Raji (cell line): Measurements from ENCODE around the gene CEACAM8.

Source experiments
- POLR2A ChIP-seq: IDR thresholded peaks from 2 replicates; pipeline ENCODE4 v1.6.1; 2011; ENCODE audit warnings: low read depth, low read length, control low read depth; ENCODE audit not compliant: insufficient read depth

The CEACAM8 gene

DNA sequence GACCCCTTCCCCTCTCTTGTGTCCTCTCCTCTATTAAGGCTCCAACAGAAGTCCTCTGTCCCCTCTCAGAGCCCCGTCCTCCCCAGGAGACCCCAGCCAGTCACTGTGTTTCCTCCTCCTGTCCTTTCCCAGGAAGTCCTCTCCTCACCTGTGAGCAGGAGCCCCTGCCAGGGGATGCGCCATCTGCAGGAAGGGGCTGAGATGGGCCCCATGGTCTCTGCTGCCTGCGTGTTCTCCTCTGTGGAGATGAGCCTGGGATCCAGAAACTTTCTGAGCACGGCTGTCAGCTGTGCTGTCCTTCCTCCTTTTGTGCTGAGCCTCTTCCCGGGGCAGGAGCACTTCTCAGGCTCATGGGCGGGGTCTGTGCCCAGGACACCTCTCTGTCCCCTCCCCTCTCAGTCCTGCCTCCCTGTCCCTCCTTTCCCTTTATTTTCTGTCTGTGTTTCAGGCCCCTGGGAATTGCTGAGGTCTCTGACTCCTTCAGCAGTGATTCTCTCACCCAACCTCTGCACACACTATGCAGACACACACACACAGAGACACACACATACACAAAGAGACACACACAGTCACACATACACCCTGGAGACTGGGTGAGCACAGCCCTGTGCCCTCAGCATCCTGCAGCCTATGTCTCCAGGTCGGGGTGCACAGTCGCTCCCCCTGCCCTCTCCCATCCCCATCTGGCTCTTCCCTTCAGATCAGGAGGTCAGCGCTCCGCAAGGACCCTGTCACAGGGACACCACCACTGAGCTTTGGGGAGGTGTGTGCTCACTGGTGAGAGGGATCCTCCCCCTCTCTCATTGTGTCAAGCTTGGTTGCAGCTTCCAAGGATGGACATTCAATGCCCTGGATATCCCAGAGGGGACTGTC lies at the start of gene CEACAM8:
TSS of gene CEACAM8 (minus strand) at position 308 of the 873 bp plus-strand sequence. CDS start at position 212, 96 bp downstream.
- no peak for TF ChIP-seq POLR2A

DNA sequence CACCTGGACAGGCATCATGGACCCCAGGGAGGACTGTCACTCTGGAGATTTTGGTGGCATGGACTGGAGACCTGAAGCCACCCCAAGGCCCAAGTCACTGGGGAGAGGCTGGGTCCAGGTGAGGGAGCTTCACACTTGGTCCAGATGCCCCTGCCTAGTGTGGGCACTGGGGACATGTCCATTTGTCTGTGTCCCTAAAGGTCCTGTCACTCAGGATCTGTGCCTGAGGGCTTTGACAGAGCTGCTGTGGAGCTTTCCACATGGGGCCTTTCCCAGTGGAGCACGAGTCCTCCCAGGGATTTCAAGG lies 40.5 kb upstream of the CEACAM8 start:
- TF ChIP-seq POLR2A = no peak

DNA sequence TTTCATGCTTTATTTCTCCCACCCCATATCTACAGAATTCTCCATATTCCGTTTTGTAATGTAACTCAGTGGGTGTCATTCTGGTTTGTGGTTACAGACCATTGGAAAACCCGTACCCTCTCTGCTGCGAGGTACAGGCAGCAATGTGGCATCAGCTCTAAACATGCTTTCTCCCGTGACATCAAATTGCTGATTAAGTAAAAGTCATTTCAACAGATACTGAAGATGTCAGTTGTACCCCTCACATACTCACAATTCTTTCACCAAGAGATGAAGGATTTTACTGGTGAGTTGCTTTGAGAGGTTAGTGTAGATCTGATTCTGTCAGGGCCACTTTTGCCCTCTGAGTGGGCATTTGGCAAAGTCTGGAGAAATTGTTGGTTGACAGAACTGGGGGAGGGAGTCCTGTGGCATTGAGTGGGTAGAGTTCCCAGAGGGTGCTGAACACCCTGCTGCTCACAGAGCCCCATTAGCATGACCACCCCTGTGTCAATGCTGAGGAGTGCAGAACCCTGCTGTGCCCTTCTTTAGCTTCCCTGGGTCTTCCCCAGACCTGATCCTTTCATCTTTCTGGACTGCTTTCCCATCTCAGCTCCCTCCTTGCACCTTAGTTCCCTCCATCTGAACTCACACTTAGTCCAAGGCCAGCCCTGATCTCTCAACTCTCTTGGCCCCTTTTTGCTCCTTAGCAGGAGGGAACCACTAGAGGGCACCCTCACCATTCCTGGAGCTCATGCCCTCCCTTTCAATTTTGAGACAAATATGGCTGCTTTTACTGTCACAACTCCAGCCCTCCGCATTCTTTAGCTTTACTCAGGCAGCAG lies 39.9 kb upstream of the CEACAM8 start:
- no peak for TF ChIP-seq POLR2A

DNA sequence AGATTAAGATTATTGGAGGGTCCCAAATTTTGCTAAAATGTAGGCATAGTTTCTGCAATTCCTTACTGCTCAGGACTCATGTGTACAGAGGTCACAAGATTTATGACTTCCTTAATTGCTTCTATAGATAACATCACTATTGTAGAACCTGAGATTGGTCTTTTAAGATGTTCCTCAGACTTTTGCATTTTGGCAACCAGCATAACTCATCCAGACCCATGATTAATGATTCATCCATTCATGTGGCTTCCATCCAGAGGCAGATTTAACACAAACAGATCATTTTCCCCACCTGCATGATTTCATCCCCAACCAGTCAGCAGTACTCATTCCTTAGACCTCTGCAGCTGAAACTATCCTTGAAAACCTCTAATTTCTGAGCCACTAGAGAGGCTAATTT lies 34.5 kb upstream of the CEACAM8 start:
- TF ChIP-seq POLR2A = no peak

DNA sequence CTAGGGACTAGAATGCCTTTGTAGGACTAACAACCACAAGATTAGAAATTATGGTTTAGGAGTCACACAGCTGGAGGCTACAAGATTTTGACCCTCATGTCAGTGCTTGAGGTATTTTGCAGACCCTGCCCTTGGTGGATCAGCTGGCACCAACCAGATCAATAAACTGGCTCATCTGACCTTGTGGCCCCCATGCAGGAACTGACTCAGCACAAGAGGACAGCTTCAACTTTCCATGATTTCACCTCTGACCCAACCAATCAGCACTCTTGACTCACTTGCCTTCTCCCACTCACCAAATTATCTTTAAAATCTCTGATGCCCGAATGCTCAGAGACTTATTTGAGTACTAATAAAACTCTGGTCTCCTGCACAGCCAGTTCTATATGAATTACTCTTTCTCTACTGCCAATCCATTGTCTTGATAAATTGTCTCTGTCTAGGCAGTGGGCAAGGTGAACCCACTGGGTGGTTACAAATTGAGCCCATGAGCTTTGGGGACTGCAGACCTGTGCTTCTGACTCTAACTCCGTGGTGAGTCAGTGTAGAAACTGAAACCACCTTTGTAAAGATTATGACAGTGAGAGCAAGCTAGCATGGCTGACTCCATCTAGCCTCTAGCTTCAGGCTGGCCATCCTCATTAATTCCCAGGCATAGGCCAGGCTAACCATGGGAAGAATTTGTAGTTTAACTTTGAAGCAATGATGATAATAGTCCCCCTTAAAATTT lies 33.9 kb upstream of the CEACAM8 start:
- no peak for TF ChIP-seq POLR2A

DNA sequence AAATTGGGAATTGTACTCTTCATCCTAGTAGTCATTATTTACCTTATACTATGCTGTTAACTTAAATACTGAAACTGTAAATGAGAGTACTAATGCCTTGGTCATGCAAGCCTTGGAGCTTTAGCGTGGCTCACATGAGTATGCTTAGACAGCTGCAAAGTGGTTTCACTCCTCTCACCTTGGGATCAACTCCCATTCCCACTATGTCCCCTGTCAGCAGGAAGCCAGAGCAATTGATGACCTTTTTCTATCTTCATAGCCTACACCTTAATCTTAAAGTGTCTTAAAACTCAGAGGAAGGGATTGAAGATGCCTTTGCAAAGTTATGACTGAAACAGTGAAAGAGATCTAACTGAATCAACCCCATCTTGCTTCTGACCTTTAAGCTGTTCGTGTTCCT lies 33.2 kb upstream of the CEACAM8 start:
- TF ChIP-seq POLR2A = no peak

DNA sequence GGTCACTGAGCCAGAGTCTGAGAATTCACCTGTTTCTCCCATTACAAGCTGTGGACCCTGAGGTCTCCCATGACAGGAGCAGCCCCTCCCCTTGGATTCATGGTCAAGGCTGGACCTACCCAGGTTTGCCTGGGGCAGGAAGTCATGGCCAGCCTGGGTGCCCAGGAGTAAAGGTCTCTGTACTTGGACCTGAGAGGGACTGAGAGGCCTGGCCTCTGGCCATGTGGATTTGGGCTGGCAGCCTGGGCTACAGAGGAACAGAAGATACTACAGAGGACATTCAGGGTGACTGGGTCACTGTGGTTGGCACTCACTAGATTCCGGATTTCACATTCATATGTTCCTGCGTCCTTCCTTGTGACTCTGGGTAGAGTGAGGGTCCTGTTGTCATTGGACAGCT lies 31.5 kb upstream of the CEACAM8 start:
- no peak for TF ChIP-seq POLR2A

DNA sequence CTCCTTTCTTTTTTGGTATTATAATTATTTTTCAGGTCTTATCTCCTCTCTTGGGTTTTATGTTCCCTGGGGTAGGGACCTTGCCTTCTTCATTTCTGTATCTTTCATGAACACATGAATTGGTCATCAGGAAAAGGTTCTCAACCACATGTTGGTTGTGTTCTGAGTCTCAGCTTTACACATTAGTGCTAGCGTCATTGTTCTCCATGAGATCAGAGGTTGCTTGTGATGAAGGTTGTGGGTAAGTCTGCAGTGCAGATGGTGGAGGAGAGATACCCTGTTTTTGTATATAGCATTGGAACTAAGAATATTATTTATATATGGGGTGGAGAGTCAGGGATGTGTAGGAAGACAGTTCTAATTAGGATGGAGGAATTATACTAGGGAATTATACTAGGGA lies 24.5 kb upstream of the CEACAM8 start:
- TF ChIP-seq POLR2A = no peak

DNA sequence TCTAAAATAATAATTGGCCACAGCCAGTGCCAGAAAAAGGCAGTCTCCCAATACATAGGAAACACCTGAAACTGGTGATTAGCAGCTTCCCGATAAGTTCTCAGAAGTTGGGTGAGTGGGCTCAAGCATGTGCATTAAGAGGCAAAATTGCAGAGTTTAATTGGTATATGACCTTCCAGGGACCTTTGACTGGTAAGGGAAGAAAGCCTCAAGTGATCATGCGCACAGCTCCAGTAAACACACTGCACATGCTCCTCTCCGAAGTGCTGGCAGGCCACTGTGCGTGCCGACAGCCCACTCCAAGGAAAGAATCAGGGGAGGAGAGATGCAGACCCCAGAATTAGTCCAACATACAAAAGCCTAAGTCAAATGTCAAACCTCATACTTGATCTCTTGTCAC lies 18.9 kb upstream of the CEACAM8 start:
- TF ChIP-seq POLR2A = no peak

DNA sequence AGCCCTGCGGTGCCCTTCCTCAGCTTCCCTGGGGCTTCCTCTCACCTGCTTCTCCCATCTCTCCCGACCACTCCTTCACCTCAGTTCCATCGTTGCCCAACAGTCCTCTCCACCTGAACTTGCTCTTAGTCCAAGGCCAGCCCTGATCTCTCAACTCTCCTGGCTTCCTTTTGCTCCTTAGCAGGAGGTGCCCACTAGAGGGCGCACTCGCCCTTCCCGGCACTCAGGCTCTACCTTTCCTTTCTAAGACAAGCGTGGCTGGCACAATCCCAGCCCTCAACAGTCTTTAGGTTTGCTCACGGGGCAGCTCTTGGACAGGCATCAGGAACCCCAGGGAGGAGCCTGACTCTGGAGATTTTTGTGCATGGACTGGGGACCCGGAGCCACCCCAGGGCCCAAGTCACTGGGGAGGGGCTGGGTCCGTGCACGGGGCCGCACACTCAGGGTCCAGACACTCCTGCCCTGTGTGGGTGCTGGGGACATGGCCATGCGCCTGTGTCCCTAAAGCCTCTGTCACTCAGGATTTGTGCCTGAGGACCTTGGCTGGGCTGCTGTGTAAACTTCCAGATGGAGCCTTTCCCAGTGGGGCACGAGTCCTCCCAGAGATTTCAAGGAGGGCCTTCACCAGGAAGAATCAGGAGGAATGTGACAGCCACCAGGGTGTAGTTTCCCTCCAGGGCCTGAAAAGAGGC lies 12.1 kb upstream of the CEACAM8 start:
- no peak for TF ChIP-seq POLR2A

DNA sequence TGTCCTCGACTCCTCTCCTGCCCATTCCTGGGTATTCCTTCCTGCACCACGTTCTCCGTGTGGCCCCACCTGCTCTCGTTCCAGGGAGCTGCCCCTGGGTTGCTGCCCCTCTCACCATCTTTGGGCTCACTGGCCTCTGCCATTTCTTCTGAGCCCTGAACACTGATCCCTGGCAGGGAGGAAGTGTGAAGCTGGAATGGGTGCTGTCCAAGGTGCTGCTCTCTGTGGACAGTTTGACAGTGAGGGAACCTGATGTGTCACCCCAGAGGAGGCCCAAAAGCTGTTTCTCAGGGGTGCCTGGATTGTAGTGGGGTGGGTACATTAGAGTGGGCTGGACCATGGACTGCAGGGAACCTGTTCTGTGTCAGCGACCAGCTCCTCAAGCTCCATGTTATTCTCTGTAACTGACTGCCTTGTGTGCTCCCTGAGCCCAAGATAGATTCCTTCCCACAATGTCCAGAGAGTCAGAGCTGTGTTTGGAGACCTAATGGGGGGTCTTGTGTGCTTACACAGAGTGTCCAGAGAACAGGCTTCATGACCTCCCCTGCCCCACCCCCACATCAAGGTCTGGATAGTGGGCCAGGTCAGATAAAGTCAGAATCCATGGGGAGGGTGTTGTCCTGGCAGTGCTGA lies 7.2 kb upstream of the CEACAM8 start:
- no peak for TF ChIP-seq POLR2A

DNA sequence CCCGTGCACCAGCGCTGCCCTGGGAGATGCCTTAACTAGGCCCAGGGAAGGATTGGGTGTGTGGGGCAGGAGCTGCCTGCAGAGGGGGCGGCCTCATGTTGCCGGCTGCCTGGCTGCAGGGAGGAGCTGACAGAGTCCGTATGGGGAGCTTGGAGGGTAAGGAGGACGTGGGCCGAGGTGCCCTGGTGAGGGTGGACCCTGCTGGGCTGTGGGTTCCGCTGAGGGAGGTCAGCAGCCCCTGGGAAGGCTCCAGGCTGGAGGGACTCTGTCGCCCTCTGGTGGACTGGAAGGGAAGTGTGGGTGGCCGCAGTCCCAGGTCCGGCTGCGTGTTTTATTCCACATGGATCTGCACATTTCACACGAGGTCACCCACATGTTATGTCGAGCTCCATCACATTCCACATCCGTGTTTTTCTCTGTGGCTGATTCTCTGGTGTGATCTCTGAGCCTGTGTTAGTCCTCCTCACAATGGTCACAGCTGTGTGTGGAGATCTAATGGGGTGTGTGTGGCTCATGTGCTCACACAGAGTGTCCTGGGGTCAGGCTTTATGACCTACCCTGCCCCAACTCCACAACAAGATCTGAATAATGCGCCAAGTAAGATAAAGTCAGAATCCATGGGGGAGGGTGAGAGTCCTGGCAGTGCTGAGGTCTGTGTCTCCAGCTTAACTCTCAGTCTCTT lies 1.8 kb upstream of the CEACAM8 start:
- no peak for TF ChIP-seq POLR2A

DNA sequence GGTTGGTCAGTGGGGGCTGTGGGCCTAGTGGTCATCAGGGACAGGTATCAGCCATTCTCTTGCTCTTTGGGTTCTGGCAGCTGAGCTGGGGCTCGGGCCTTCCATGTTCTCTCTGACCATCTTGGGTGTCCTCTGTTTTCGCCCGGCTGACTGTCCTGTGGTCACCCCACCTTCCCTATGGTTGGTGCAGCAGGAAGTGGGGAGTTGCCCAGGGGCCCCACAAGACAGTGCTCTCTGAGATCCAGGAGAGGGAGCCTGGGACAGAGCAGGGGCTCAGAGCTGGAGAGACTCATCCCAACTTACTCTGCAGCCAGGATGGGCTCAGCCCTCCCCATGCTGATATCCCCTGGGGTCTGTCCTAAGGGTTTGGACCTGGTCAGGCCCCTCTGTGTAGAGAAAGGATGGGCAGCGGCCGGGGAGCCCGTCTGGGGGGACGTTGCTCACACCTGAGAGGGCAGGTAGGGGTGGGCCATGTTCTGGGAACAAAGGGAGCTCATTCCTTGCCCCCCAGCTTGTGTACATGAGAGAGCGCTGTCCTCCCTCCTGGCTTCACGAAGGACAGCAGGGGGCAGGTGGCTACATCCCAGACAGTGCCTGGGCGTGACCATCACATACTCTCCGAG lies 937 bp upstream of the CEACAM8 start:
- TF ChIP-seq POLR2A = no peak

DNA sequence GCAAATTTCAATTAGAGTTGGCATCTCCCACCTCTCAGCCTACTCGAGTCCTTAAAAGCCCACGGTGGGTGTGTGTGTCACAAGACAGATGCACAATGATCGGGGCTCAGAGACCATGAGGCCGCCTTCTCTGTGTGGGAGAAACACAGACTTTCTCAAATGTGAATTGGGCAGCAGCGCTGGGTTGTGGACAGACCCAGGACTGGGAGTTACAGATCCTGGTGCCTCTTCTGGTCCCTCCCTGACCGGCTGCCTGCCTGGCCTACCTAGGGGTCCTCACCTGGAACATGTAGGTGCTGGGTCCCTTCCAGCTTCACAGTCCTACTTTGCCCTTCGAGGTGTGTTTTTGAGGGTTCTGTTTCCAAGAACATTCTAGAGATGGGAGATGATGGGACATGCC lies 4.9 kb downstream of the CEACAM8 start:
- TF ChIP-seq POLR2A = no peak

DNA sequence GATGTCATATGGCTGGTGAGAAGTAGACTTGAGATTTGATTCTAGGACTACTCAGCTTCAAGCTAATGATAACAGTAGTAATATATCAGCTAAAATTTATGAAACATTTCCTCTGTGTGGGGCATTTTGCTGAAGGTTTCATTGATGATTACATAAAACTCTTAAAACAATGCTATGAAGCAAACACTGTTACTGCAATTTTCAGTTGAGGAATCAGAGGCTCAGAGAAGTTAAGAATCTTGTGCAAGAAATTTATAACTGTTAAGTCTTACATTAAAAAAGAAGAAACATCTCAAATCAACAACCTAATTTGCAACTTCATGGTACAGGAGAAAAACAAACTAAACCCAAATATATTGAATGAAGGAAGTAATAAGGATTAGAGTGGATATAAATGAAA lies 10.3 kb downstream of the CEACAM8 start:
- TF ChIP-seq POLR2A = no peak
